Activated T-cell treated with anti-CD3 and anti-CD28 coated beads, Interleukin-2, amount 50 U/mL, for 48 hours (primary cell): Measurements from ENCODE around the gene LGALS12.

Experiments
- DNase-seq, 2 experiments: peaks; one replicate each; pipeline ENCODE4 v3.0.0-alpha.2; 2020

The LGALS12 gene

DNA sequence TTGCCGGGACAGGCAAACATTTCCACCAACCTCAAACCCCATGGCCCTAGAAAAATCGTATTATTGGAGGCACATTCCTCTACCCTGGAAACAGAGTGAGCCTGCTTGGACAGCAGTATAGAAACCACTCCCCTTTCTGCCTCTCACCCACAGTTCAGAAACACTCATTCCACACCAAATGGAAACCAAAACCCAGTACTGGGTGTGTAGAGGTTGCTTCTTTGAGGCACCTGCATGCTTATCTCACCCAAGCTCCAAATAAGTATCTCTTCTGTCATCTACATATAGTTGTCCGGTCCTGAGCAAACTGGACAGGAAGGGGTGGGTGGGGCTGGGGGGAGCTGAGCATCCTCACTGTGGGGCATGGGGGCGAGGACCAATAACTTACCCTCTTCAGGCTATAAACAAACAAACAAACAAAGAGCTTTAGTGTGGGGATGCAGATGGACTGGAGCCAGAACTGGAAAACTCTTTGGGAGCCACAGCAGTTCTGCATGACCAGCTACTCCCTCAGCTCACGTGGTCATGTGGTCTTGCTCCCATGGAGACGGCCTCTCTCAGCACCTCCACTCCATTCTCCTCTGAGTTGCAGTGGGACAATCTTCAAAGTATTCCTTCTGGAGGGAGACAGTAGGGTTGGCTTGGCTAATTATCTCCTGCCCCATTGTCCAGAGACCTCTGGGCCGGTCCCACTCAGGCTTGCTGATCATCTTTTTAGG is 58.3 kb downstream of the LGALS12 start:
- DNase-seq: peak in 1 of 2 experiments; percentile 42

DNA sequence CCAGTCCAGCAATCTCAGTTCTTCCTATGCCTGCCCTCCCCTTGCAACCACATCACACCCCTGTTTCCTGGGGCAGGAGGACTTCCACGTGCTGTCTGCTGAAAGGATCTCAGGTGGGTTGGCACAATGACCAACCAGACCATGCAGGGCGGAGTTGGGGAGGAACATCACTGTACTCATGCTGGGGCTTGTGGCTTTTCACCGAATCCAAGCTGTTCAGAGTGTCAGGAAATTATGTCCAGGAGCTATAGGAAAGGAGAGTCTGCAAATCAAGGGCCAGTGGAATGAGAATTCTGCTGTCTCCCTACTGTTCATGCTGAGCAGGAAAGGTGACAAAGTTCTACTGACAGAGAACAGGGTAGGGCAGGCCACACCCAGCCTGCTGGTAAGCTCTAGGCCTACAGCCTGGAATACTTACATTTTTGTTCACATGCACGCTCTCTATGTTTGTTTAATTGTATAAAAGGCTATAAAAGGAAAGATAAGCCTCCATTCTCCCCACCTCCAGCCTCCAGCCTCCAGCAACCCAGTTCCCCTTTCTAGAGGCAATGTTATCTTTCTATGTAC is 59.0 kb downstream of the LGALS12 start:
- DNase-seq: no peak
